ENCODE data around the gene KRTAP25-1.

GRCh38 chr21:30268608-30269197 is 20.6 kb downstream of the KRTAP25-1 start:
- TF ChIP-seq RARB (CRISPR knock-in tag; IDR thresholded peaks at IDR 0.05): no peak
- no peak for TF ChIP-seq TOX (CRISPR knock-in tag; IDR thresholded peaks at IDR 0.05; ENCODE audit: borderline replicate concordance)
- no peak for TF ChIP-seq ESRRG (CRISPR knock-in tag; IDR thresholded peaks at IDR 0.05)
- TF ChIP-seq PATZ1 (CRISPR knock-in tag; IDR thresholded peaks at IDR 0.05; ENCODE audit: borderline replicate concordance): no peak
- no peak for TF ChIP-seq SNAI2 (CRISPR knock-in tag; IDR thresholded peaks at IDR 0.05)
- no peak for TF ChIP-seq ZFP30 (CRISPR knock-in tag; IDR thresholded peaks at IDR 0.05)
